SK-N-SH treated with all-trans-retinoic acid at 6 μM for 48 hours (cell line): ENCODE data around the gene NUDT9.

Experiments
- BACH2 ChIP-seq: fragments of 250-450 bp; sonication (Bioruptor Pico); IDR thresholded peaks from 2 replicates; pipeline ENCODE4 v1.9.0; 2021; ENCODE audit warnings: mild to moderate bottlenecking, borderline replicate concordance
- ISL1 ChIP-seq: fragments of 250-450 bp; sonication (Bioruptor Pico); IDR thresholded peaks from 2 replicates; pipeline ENCODE4 v2.1.2; 2022; ENCODE audit warnings: mild to moderate bottlenecking, moderate library complexity
- OSR1 ChIP-seq: fragments of 250-450 bp; sonication (Bioruptor Pico); IDR thresholded peaks from 2 replicates; pipeline ENCODE4 v1.8.0; 2022; ENCODE audit warnings: moderate library complexity, mild to moderate bottlenecking, inconsistent platforms
- PATZ1 ChIP-seq: fragments of 250-450 bp; sonication (Bioruptor Pico); IDR thresholded peaks from 2 replicates; pipeline ENCODE4 v1.8.0; 2020; ENCODE audit warnings: mild to moderate bottlenecking, moderate library complexity, borderline replicate concordance
- PPARA ChIP-seq: fragments of 250-450 bp; sonication (Bioruptor Pico); IDR thresholded peaks from 2 replicates; pipeline ENCODE4 v1.5.0; 2020; ENCODE audit warnings: mild to moderate bottlenecking, borderline replicate concordance
- RARB ChIP-seq: fragments of 250-450 bp; sonication (Bioruptor Pico); IDR thresholded peaks from 2 replicates; pipeline ENCODE4 v1.8.0; 2021; ENCODE audit warnings: mild to moderate bottlenecking, moderate library complexity
- TOX ChIP-seq: fragments of 250-450 bp; sonication (Bioruptor Pico); IDR thresholded peaks from 2 replicates; pipeline ENCODE4 v1.8.0; 2021; ENCODE audit warnings: mild to moderate bottlenecking, moderate library complexity, borderline replicate concordance
- ZC3H10 ChIP-seq: fragments of 250-450 bp; sonication (Bioruptor Pico); IDR thresholded peaks from 2 replicates; pipeline ENCODE4 v1.5.1; 2021; ENCODE audit warnings: mild to moderate bottlenecking, moderate library complexity
- ZFP3 ChIP-seq: fragments of 250-450 bp; sonication (Bioruptor Pico); IDR thresholded peaks from 2 replicates; pipeline ENCODE4 v1.5.0; 2020; ENCODE audit warnings: mild to moderate bottlenecking, moderate library complexity
- ZFP30 ChIP-seq: fragments of 450-650 bp; formaldehyde crosslinking; IDR thresholded peaks from 2 replicates; pipeline ENCODE4 v1.5.0; 2022; ENCODE audit warnings: mild to moderate bottlenecking, moderate library complexity
- ZNF565 ChIP-seq: fragments of 450-650 bp; formaldehyde crosslinking; conservative IDR thresholded peaks from 2 replicates; pipeline ENCODE4 v1.5.0; 2020; ENCODE audit warnings: low read depth, mild to moderate bottlenecking, moderate library complexity
- ZNF70 ChIP-seq: fragments of 450-650 bp; formaldehyde crosslinking; IDR thresholded peaks from 2 replicates; pipeline ENCODE4 v1.5.0; 2020; ENCODE audit warnings: mild to moderate bottlenecking, moderate library complexity

DNA sequence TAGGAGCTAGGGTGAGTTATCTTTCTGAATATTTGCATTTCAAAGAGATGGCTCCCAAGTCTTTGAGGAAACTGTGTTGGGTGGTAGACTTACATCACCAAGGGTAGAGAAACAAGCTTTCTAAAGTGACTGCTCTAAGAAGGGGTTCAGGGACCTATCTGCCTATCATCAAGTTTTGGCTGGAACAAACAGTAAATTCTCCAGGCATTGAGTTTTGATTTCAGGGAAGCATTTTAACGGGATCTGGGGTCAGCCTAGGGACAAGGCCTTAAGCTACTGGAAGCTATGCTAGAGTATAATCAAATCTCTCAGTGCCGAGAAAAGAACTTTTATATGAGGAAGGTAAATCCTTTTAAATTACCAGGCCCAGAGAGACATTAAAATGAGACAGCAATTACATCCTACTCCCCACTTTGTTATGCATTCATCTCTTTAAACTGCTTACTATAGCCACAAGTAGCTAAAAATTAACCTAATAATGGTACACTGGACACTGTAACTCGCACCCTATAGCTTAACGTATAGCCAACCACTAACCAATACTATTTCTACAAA is 2.0 kb upstream of the NUDT9 start:
- TF ChIP-seq TOX (CRISPR knock-in tag) (no peak), BACH2 (CRISPR knock-in tag) (no peak), RARB (CRISPR knock-in tag) (no peak), ZNF565 (CRISPR knock-in tag) (no peak), ZFP3 (CRISPR knock-in tag) (no peak), PATZ1 (CRISPR knock-in tag) (no peak), ZC3H10 (CRISPR knock-in tag) (no peak), ZNF70 (CRISPR knock-in tag) (no peak), PPARA (CRISPR knock-in tag) (no peak), OSR1 (CRISPR knock-in tag) (no peak), ISL1 (CRISPR knock-in tag) (no peak), ZFP30 (no peak)
